Lower leg skin (tissue), 3 donors: ENCODE results near the gene PPARA.

Experiments
- POLR2A ChIP-seq, 2 donors: fragments of 450-650 bp; IDR thresholded peaks; one replicate each; pipeline ENCODE4 v1.6.1; 2016 to 2017; ENCODE audit warnings: antibody characterized with exemption in 2 of 2, mild to moderate bottlenecking in 1 of 2, moderate library complexity in 1 of 2
- TF ChIP-seq, protein P1 (sequence below), 3 donors: fragments of 450-650 bp; IDR thresholded peaks; one replicate each; pipeline ENCODE4 v1.5.1; 2016; ENCODE audit warnings: antibody characterized with exemption in 3 of 3, mild to moderate bottlenecking in 3 of 3, moderate library complexity in 2 of 3

DNA sequence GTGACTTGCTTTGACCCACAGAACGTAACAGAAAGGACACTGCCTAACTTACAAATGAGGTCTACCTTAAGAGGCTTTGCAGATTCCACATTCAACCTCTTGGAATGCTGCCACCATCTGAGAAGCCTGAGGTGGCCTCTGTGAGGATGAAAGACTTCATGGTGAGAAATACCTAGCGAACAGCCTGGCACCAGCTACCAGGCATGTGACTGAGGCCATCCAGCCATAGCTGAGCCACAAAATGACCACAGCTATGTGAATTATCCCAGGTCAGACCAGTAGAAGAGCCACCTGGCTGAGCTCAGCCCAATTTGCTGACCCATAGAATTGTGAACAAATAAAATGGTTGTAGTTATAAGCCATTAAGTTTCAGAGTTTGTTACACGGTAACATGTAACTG, 37.5 kb downstream of the PPARA start:
- TF ChIP-seq, protein P1, sequence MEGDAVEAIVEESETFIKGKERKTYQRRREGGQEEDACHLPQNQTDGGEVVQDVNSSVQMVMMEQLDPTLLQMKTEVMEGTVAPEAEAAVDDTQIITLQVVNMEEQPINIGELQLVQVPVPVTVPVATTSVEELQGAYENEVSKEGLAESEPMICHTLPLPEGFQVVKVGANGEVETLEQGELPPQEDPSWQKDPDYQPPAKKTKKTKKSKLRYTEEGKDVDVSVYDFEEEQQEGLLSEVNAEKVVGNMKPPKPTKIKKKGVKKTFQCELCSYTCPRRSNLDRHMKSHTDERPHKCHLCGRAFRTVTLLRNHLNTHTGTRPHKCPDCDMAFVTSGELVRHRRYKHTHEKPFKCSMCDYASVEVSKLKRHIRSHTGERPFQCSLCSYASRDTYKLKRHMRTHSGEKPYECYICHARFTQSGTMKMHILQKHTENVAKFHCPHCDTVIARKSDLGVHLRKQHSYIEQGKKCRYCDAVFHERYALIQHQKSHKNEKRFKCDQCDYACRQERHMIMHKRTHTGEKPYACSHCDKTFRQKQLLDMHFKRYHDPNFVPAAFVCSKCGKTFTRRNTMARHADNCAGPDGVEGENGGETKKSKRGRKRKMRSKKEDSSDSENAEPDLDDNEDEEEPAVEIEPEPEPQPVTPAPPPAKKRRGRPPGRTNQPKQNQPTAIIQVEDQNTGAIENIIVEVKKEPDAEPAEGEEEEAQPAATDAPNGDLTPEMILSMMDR (IDR thresholded peaks at IDR 0.05), result no peak
- no peak for TF ChIP-seq POLR2A (IDR thresholded peaks at IDR 0.05)
